IgD-negative memory B cell (primary cell): Measurements from ENCODE around the gene RNASE8. TPM values are rescaled to one million over a fixed set of nuclear protein-coding genes. Genes with fewer than 3 reads are reported as not detected.

ENCODE experiments used
- H3K27ac Mint-ChIP-seq, 3 donors: one replicate each; pipeline ENCODE4 v1.8.0; 2020 to 2022; ENCODE audit warnings: mild to moderate bottlenecking in 3 of 3, mixed read lengths in 3 of 3, moderate library complexity in 1 of 3
- H3K27me3 Mint-ChIP-seq: one replicate; pipeline ENCODE4 v1.8.0; 2021; ENCODE audit warnings: mixed read lengths
- H3K36me3 Mint-ChIP-seq: one replicate; pipeline ENCODE4 v1.8.0; 2020; ENCODE audit warnings: mild to moderate bottlenecking, mixed read lengths
- H3K4me1 Mint-ChIP-seq, 3 donors: one replicate each; pipeline ENCODE4 v1.8.0; 2020 to 2022; ENCODE audit warnings: mixed read lengths in 3 of 3, mild to moderate bottlenecking in 1 of 3
- H3K4me3 Mint-ChIP-seq, 4 donors: one replicate each; pipeline ENCODE4 v1.8.0; 2020 to 2022; ENCODE audit warnings: mild to moderate bottlenecking in 4 of 4, mixed read lengths in 4 of 4, moderate library complexity in 3 of 4
- H3K9me3 Mint-ChIP-seq, 3 donors: one replicate each; pipeline ENCODE4 v1.8.0; 2020 to 2021; ENCODE audit warnings: mixed read lengths in 3 of 3, mild to moderate bottlenecking in 1 of 3
- polyA plus RNA-seq: library from polyadenylated mRNA; unstranded; fragments of 300-500 nt; fragmentation: Illumina TruSeq; gene quantifications from one replicate; pipeline ENCODE4 v1.2.3, GENCODE V29; 2021

The RNASE8 gene
- polyA plus RNA-seq, 1 donor from 2014 or later: not detected

- Mint-ChIP-seq H3K27ac (peak overlapping the region in 2 of 3 donors; percentile 74 to 78), H3K9me3 (no peaks in the 10 kb centered on the region), H3K4me1 (peaks cover 5 to 36% (median 13%) of the 10 kb centered on the region in 3 donors), H3K36me3 (no peaks in the 10 kb centered on the region), H3K27me3 (peaks cover 20% of the 10 kb centered on the region), H3K4me3 (peak overlapping the region in 2 of 4 donors; percentile 23 to 87)
These were observed 38.0 kb downstream of the RNASE8 start for GRCh38 chr14:21095430-21096205.

- Mint-ChIP-seq H3K27me3 (peaks cover 20% of the 10 kb centered on the region), H3K9me3 (no peaks in the 10 kb centered on the region), H3K4me3 (peak overlapping the region in 2 of 4 donors; percentile 42 to 87), H3K27ac (no peak overlapping the region), H3K36me3 (no peaks in the 10 kb centered on the region), H3K4me1 (peaks cover 5 to 36% (median 13%) of the 10 kb centered on the region in 3 donors)
These were observed 38.8 kb downstream of the RNASE8 start for GRCh38 chr14:21096438-21096837.

DNA sequence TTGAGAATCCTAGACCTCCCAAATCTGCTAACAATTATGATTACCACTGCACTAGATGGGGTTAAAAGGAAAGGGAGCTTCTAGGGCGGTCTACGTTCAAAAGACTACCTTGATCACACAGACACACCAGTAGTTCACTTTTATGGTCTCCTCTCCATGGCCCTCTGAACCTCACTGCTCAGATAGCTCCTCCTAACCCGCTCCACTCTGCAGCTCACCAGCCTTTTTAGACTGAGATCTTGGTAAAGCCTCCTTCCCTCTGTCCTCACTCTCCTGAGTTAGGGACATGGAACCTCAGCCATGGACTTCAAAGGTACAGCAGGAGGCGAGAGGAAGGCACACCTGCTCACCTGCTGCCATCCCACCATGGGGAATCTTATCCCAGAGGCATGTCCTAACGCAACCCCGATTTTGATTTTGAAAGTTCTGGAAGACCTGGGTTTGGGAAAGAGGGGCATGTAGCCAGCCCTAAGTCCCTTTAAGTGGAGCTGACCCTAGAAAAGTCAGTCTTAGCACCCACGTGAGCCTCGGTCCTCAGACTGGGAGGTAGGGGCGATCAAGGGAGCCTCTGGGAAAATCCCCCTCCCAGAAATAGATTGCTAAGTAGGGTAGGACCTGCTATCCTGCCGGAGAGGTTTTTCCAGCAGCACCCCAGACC, 39.5 kb downstream of the RNASE8 start:
- H3K4me1 Mint-ChIP-seq: peaks cover 5 to 36% (median 12%) of the 10 kb centered on the region in 3 donors
- H3K4me3 Mint-ChIP-seq: peak overlapping the region; percentile 68 to 92 (median 86)
- H3K27ac Mint-ChIP-seq: peak overlapping the region in 1 of 3 donors; percentile 57
- no peaks in the 10 kb centered on the region for H3K9me3 Mint-ChIP-seq
- no peaks in the 10 kb centered on the region for H3K36me3 Mint-ChIP-seq
- peaks cover 20% of the 10 kb centered on the region for H3K27me3 Mint-ChIP-seq

- no peaks in the 10 kb centered on the region for H3K9me3 Mint-ChIP-seq
- no peak overlapping the region for H3K27ac Mint-ChIP-seq
- peaks cover 5 to 32% (median 9%) of the 10 kb centered on the region in 3 donors for H3K4me1 Mint-ChIP-seq
- peak overlapping the region; percentile 68 to 92 (median 86) for H3K4me3 Mint-ChIP-seq
- no peaks in the 10 kb centered on the region for H3K36me3 Mint-ChIP-seq
- peaks cover 20% of the 10 kb centered on the region for H3K27me3 Mint-ChIP-seq
These were observed 40.0 kb downstream of the RNASE8 start for GRCh38 chr14:21097636-21098075.

DNA sequence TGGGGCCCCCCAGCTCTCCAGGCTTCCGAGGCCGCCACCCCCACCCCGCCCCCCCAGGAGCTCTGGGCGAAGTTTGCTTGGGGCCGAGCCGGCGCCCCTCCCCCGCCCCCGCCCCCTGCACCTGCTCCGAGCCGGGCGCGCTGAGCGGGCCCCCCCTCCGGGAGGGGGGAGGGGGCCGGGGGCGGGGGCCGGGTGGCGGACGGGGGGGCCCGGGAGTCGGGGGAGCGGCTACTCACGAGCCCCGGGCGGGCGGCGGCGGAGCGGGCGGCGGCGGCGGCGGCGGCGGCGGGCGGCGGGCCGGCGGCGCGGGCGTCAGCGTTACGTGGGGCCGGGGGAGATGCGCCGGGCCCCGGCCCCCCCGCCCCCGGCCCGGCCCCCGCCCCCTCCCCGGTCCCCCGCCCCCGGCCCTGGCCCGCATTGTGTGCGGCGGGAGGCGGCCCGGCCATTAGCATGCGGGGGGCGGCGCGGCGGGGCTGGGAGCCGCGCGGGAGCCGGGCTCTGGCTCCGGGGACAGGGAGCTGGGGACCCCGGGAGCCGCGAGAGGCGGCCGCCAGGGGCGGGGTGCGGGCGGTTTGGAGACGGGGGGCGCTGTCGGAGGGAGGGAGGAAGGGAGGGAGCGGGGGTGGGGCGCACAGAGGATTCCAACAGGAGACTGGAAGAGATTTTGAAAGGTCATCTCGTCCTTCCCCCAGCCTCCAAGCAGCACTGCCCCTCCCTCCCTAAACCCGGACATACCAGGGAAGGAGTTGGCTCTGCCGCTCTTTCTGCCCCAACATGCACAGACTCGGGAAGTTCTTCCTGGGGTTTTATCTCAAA, 40.7 kb downstream of the RNASE8 start, which contains the start of gene ZNF219:
TSS of gene ZNF219 (minus strand) at position 580 of the 816 bp plus-strand sequence. CDS start 5,064 bp downstream, outside the sequence.
- H3K4me3 Mint-ChIP-seq: peak within 1 kb of the TSS; percentile 72 to 92 (median 89)
- no peaks in the 10 kb centered on the region for H3K9me3 Mint-ChIP-seq
- peaks cover 20% of the 10 kb centered on the region for H3K27me3 Mint-ChIP-seq
- peak within 1 kb of the TSS; percentile 31 to 76 (median 54) for H3K27ac Mint-ChIP-seq
- peaks cover 6 to 32% (median 7%) of the 10 kb centered on the region in 3 donors for H3K4me1 Mint-ChIP-seq
- no peaks in the 10 kb centered on the region for H3K36me3 Mint-ChIP-seq

DNA sequence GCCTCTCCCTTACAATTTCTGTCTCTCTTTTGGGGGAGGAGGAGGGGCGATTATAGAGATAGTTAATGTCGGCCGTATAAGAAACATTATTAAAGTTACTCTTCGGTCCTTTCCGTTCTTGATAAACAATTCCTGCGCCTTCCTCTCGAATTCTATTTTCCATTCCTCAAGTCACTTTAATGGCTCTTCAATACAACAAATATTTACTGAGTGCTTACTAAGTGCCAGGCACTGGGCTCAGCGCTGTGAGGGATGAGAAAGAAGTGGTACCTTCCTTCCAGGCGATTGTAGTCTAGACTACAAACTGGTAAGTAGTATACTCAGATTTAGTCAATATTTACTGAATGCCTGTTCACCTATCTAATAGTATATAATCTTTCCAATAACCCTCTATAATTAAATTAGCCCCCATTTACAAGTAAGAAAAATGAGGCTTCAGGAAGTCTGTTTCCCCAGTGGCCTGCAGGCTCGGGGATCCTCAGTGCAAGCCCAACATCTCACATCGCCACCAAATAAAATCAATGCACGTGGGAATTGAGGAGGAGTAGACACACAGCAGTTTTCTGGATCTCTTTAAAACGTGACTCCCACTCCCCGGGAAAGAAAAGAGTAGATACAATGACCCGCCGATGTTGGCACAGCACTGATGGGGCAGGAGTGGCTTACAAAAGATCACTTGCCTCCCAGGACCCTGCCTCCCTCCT, 41.4 kb downstream of the RNASE8 start:
- peaks cover 8 to 36% (median 9%) of the 10 kb centered on the region in 3 donors for H3K4me1 Mint-ChIP-seq
- peak overlapping the region; percentile 31 to 76 (median 54) for H3K27ac Mint-ChIP-seq

DNA sequence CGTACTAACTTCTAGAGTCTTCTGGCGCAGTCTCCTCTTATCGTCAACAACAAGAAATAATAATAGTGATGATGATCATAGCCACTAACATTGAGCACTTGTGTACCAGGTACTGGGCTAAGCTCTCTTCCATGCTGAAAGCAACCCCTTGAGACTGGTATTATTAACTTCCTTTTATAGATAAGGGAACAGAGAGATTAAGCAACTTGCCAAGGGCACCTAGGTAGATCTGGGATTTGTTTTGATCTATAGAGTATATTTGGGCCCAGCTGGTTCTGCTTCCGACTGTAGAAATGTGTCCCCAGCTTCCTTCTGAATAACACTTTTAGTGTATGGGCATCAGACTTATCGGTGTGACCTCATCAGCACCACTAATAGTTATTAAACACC, 42.0 kb downstream of the RNASE8 start:
- H3K27me3 Mint-ChIP-seq: peaks cover 22% of the 10 kb centered on the region
- peaks cover 9 to 39% (median 11%) of the 10 kb centered on the region in 3 donors for H3K4me1 Mint-ChIP-seq
- peak overlapping the region in 1 of 3 donors; percentile 54 for H3K27ac Mint-ChIP-seq
- peak overlapping the region; percentile 22 to 91 (median 78) for H3K4me3 Mint-ChIP-seq
- no peaks in the 10 kb centered on the region for H3K9me3 Mint-ChIP-seq
- H3K36me3 Mint-ChIP-seq: no peaks in the 10 kb centered on the region

More for the DNA sequence above, 41.4 kb downstream of the RNASE8 start:
- Mint-ChIP-seq H3K9me3 (no peaks in the 10 kb centered on the region), H3K27me3 (peaks cover 22% of the 10 kb centered on the region), H3K4me3 (peak overlapping the region; percentile 72 to 91 (median 88)), H3K36me3 (no peaks in the 10 kb centered on the region)

DNA sequence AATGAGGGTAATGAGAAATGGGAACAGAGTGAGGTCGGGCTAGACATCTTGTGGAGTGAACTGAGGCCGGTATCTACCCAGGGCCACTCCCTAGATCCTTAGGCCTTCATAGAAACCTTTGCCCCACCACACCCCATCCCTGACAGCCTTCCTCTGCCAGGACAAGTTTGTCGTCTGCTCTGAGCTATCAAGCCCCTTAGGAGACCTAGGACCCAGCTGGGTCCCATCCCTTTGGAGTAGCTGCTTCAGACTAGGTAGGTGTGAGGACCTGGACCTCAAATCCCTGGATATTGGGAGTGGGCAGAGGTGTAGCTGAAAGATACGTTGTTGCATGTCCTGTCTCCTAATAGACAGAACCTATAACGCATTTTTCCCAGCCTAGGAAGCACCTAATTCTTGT, 43.3 kb downstream of the RNASE8 start, which contains the start of gene TMEM253:
TSS of gene TMEM253 (plus strand) at position 136 of the 400 bp plus-strand sequence. CDS start 278 bp downstream, outside the sequence.
- Mint-ChIP-seq H3K4me1 (peaks cover 10 to 31% (median 13%) of the 10 kb centered on the region in 3 donors), H3K27ac (peak within 1 kb of the TSS in 2 of 3 donors; percentile 19 to 75), H3K36me3 (no peaks in the 10 kb centered on the region), H3K4me3 (peak within 1 kb of the TSS in 2 of 4 donors; percentile 12 to 86), H3K9me3 (no peaks in the 10 kb centered on the region), H3K27me3 (peaks cover 22% of the 10 kb centered on the region)

- peak overlapping the region in 2 of 3 donors; percentile 19 to 75 for H3K27ac Mint-ChIP-seq
- no peaks in the 10 kb centered on the region for H3K36me3 Mint-ChIP-seq
- H3K9me3 Mint-ChIP-seq: no peaks in the 10 kb centered on the region
- peaks cover 13 to 28% (median 16%) of the 10 kb centered on the region in 3 donors for H3K4me1 Mint-ChIP-seq
- H3K4me3 Mint-ChIP-seq: peak overlapping the region in 3 of 4 donors; percentile 41 to 86 (median 70)
- peaks cover 22% of the 10 kb centered on the region for H3K27me3 Mint-ChIP-seq
These were observed 44.3 kb downstream of the RNASE8 start for GRCh38 chr14:21101802-21102413.

- Mint-ChIP-seq H3K4me3 (peak overlapping the region; percentile 90 to 92 (median 92)), H3K27me3 (peaks cover 20% of the 10 kb centered on the region), H3K4me1 (peaks cover 13 to 26% (median 16%) of the 10 kb centered on the region in 3 donors), H3K9me3 (no peaks in the 10 kb centered on the region), H3K27ac (peak overlapping the region in 2 of 3 donors; percentile 77 to 87), H3K36me3 (no peaks in the 10 kb centered on the region)
These were observed 45.1 kb downstream of the RNASE8 start for GRCh38 chr14:21102521-21103410.

DNA sequence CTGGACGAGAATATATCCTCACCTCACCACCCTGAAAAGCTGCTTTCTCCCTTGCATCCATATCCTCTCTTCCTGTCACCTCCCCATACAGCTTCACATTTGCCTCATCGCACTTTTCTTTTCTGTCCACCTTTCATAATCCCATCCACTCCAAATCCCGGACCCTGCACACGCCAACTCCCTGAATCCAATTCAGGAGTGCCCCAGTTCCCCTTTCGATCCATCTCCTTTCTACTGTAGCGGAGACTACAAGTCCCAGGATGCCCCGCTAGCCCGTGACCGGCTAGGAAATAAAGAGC, 45.7 kb downstream of the RNASE8 start:
- Mint-ChIP-seq H3K36me3 (no peaks in the 10 kb centered on the region), H3K27me3 (peaks cover 20% of the 10 kb centered on the region), H3K9me3 (no peaks in the 10 kb centered on the region), H3K27ac (peak overlapping the region; percentile 77 to 97 (median 87)), H3K4me1 (peaks cover 13 to 26% (median 16%) of the 10 kb centered on the region in 3 donors), H3K4me3 (peak overlapping the region; percentile 90 to 92 (median 92))

DNA sequence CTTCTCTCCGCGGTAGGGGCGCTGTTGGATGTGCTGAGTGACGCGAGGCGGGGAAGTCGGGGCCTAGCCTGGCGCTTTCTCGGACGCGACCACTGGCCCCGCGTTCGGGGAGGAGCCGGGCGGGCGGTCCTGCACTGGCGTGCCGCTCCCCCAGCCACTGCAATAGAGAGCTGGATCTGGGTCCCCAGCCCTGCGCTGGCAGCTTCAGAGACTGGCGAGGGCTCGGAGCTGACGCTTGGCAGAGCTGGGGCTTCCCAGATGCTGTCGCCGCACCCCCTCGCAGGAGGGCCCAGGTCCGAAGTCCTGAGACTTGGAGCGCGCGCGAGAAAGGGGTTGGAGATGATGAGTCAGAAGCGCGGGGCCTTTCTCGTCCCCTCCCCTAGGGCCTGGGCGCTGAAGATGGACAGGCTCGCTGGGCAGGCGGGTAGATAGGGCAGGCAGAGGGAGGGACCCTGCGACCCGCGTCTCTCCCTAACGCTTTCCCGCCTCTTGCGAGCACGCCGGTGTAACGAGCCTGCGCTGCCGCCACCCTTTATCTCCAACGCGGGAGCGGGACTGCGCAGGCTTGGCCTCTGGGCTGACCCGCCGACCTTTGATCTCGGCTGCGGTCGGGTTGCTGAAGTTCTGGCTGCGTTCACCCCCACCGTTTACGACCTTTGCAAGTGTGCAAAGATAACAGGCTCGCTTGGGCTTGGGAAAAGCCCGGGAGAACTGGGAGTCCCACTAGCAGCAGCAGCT, 46.3 kb downstream of the RNASE8 start:
- Mint-ChIP-seq H3K27me3 (peaks cover 17% of the 10 kb centered on the region), H3K9me3 (no peaks in the 10 kb centered on the region), H3K4me3 (peak overlapping the region; percentile 90 to 92 (median 92)), H3K36me3 (no peaks in the 10 kb centered on the region), H3K4me1 (peaks cover 11 to 23% (median 12%) of the 10 kb centered on the region in 3 donors), H3K27ac (peak overlapping the region; percentile 77 to 97 (median 87))
